Common myeloid progenitor, CD34-positive (primary cell): ENCODE data around the gene ZNF362.
"Not testable (repeated sequence)": the region's sequence is repeated elsewhere in the genome, so short reads cannot be mapped to it uniquely, and the experiment has no call there.

ENCODE experiments used
- CTCF ChIA-PET: fragments of 350-600 bp; sonication (Branson Sonifier 250); formaldehyde crosslinking; loops from one replicate; lab custom pipeline; 2021; ENCODE audit warnings: antibody characterized with exemption; lab: Charles Lee
- POLR2A ChIA-PET: fragments of 350-600 bp; sonication (Branson Sonifier 250); formaldehyde crosslinking; loops from one replicate; lab custom pipeline; 2021; ENCODE audit warnings: antibody characterized with exemption; lab: Charles Lee
- DNase-seq, 3 donors: peaks; one replicate each; pipeline versions ENCODE4 v3.0.0 to v3.0.0-alpha.2; 2013
- H3K27ac ChIP-seq, 2 experiments: 1 replicate in 1 of 2; 2 replicates in 1 of 2; pipeline ENCODE4 v1.7.0; 2013; ENCODE audit warnings: inconsistent platforms in 2 of 2, low read length in 2 of 2, mild to moderate bottlenecking in 2 of 2, low read depth in 1 of 2, moderate library complexity in 1 of 2; ENCODE audit not compliant: severe bottlenecking in 2 of 2, insufficient read depth in 1 of 2, poor library complexity in 1 of 2
- H3K27me3 ChIP-seq, 5 experiments: replicated peaks in 2 of 5; 1 replicate in 3 of 5; 2 replicates in 2 of 5; pipeline versions ENCODE4 v1.6.1 to v1.7.0; 2013; ENCODE audit warnings: low read length in 4 of 5, mild to moderate bottlenecking in 2 of 5, moderate library complexity in 2 of 5, inconsistent platforms in 1 of 5; ENCODE audit not compliant: insufficient read depth in 5 of 5, control insufficient read depth in 4 of 5
- H3K36me3 ChIP-seq, 4 experiments: 1 replicate in 2 of 4; 2 replicates in 2 of 4; pipeline versions ENCODE4 v1.6.1 to v1.7.0; 2013; ENCODE audit warnings: low read length in 3 of 4, control low read depth in 1 of 4, mild to moderate bottlenecking in 1 of 4; ENCODE audit not compliant: control insufficient read depth in 4 of 4, insufficient read depth in 4 of 4
- H3K4me1 ChIP-seq, 4 experiments: 1 replicate in 3 of 4; 2 replicates in 1 of 4; pipeline versions ENCODE4 v1.6.1 to v1.7.1; 2013; ENCODE audit warnings: low read length in 3 of 4, mild to moderate bottlenecking in 3 of 4, control low read depth in 1 of 4, inconsistent platforms in 1 of 4, moderate library complexity in 1 of 4; ENCODE audit not compliant: control insufficient read depth in 4 of 4, insufficient read depth in 4 of 4; ENCODE audit errors: control extremely low read depth in 1 of 4
- H3K4me3 ChIP-seq, 7 experiments: 1 replicate in 4 of 7; 2 replicates in 3 of 7; pipeline versions ENCODE4 v1.5.1 to v1.7.0; 2013; ENCODE audit warnings: mild to moderate bottlenecking in 7 of 7, low read length in 6 of 7, moderate library complexity in 6 of 7, inconsistent platforms in 2 of 7, low read depth in 2 of 7, control low read depth in 1 of 7; ENCODE audit not compliant: insufficient read depth in 4 of 7, control insufficient read depth in 1 of 7; ENCODE audit errors: extremely low read depth in 1 of 7
- H3K9me3 ChIP-seq, 5 experiments: 1 replicate in 4 of 5; 2 replicates in 1 of 5; pipeline versions ENCODE4 v1.6.1 to v1.7.1; 2013; ENCODE audit warnings: low read length in 4 of 5, mild to moderate bottlenecking in 2 of 5, inconsistent platforms in 1 of 5, low read depth in 1 of 5, moderate library complexity in 1 of 5; ENCODE audit not compliant: control insufficient read depth in 4 of 5, insufficient read depth in 2 of 5; ENCODE audit errors: control extremely low read depth in 1 of 5
- WGBS: methylation state at CpG from one replicate; pipeline ENCODE4 v1.1.5; 2013; ENCODE audit not compliant: insufficient coverage; 5-methylcytosine and 5-hydroxymethylcytosine counted together

Gene ZNF362

GRCh38 chr1:33235521-33235920 lies 20.8 kb upstream of the ZNF362 start:
- no peak overlapping the region for H3K4me3 ChIP-seq
- H3K4me1 ChIP-seq = peaks cover 0 to 5% (median 2%) of the 10 kb centered on the region in 4 experiments
- DNase-seq = no peak
- H3K27ac ChIP-seq = no peak overlapping the region
- H3K9me3 ChIP-seq = no peaks in the 10 kb centered on the region
- 82% methylated on average over 1 of the region's 2 CpGs for WGBS
- H3K27me3 ChIP-seq = no peaks in the 10 kb centered on the region
- ChIA-PET CTCF (no interaction called here), POLR2A (interaction anchor here (0.7 kb wide), 1 partner anchor 8 kb away, joined by 3 read pairs; no protein-coding TSS in a partner anchor)
- H3K36me3 ChIP-seq = no peaks in the 10 kb centered on the region

- H3K27me3 ChIP-seq = no peaks in the 10 kb centered on the region
- WGBS = no CpG with 5 or more reads among the region's 2 CpGs
- H3K27ac ChIP-seq = no peak overlapping the region
- no peak for DNase-seq
- H3K9me3 ChIP-seq = no peaks in the 10 kb centered on the region
- ChIA-PET POLR2A (no interaction called here), CTCF (interaction anchor here (0.8 to 1.2 kb wide), 2 partner anchors 9 to 11 kb away, joined by 3 to 4 read pairs; no protein-coding TSS in a partner anchor)
- H3K4me1 ChIP-seq = peaks cover 0 to 5% (median 2%) of the 10 kb centered on the region in 4 experiments
- no peaks in the 10 kb centered on the region for H3K36me3 ChIP-seq
- no peak overlapping the region for H3K4me3 ChIP-seq
These were observed 19.8 kb upstream of the ZNF362 start for GRCh38 chr1:33236498-33236897.

GRCh38 chr1:33237579-33237978 lies 18.7 kb upstream of the ZNF362 start:
- no peaks in the 10 kb centered on the region for H3K36me3 ChIP-seq
- no peak overlapping the region for H3K27ac ChIP-seq
- no peaks in the 10 kb centered on the region for H3K9me3 ChIP-seq
- POLR2A ChIA-PET = no interaction called here
- peak in 2 of 3 donors; percentile 18 to 29 for DNase-seq
- H3K27me3 ChIP-seq = no peaks in the 10 kb centered on the region
- H3K4me3 ChIP-seq = no peak overlapping the region
- 95% methylated on average over 4 of the region's 6 CpGs for WGBS
- H3K4me1 ChIP-seq = peaks cover 0 to 12% (median 5%) of the 10 kb centered on the region in 4 experiments
- CTCF ChIA-PET = interaction anchor here (1.1 to 1.2 kb wide), 2 partner anchors 8 to 12 kb away, joined by 3 to 4 read pairs; no protein-coding TSS in a partner anchor

- POLR2A ChIA-PET, H3K27ac ChIP-seq, H3K4me3 ChIP-seq, H3K27me3 ChIP-seq, DNase-seq, H3K36me3 ChIP-seq, H3K9me3 ChIP-seq: not testable (repeated sequence)
- peaks cover 0 to 14% (median 6%) of the 10 kb centered on the region in 4 experiments for H3K4me1 ChIP-seq
- no CpG with 5 or more reads among the region's 6 CpGs for WGBS
- CTCF ChIA-PET = interaction anchor here (1.1 kb wide), 1 partner anchor 8 kb away, joined by 3 read pairs; no protein-coding TSS in a partner anchor
These were observed 18.0 kb upstream of the ZNF362 start for GRCh38 chr1:33238194-33238724.

- CTCF ChIA-PET, H3K36me3 ChIP-seq, H3K27me3 ChIP-seq, H3K9me3 ChIP-seq, H3K27ac ChIP-seq, H3K4me3 ChIP-seq, POLR2A ChIA-PET, DNase-seq: not testable (repeated sequence)
- 91% methylated on average over 7 of the region's 9 CpGs for WGBS
- peaks cover 0 to 13% (median 6%) of the 10 kb centered on the region in 4 experiments for H3K4me1 ChIP-seq
These were observed 16.9 kb upstream of the ZNF362 start for GRCh38 chr1:33239410-33239809.

GRCh38 chr1:33241866-33242265 lies 14.4 kb upstream of the ZNF362 start:
- Histone ChIP-seq H3K27ac (no peak overlapping the region), H3K36me3 (no peaks in the 10 kb centered on the region), H3K27me3 (no peaks in the 10 kb centered on the region), H3K9me3 (no peaks in the 10 kb centered on the region), H3K4me3 (no peak overlapping the region), H3K4me1 (peaks cover 0 to 9% (median 4%) of the 10 kb centered on the region in 4 experiments)
- CTCF ChIA-PET = no interaction called here
- POLR2A ChIA-PET = no interaction called here
- DNase-seq = no peak
- WGBS = 100% methylated on average over 4 of the region's 4 CpGs

- POLR2A ChIA-PET = no interaction called here
- Histone ChIP-seq H3K36me3 (no peaks in the 10 kb centered on the region), H3K9me3 (no peaks in the 10 kb centered on the region), H3K27ac (no peak overlapping the region), H3K4me1 (peaks cover 0 to 9% (median 4%) of the 10 kb centered on the region in 4 experiments), H3K4me3 (no peak overlapping the region), H3K27me3 (no peaks in the 10 kb centered on the region)
- CTCF ChIA-PET = no interaction called here
- DNase-seq = no peak
- WGBS = no CpG with 5 or more reads among the region's 3 CpGs
These were observed 13.6 kb upstream of the ZNF362 start for GRCh38 chr1:33242652-33243051.
